ENCODE measurements around the gene CTNNBL1. TPM values are rescaled to one million over a fixed set of nuclear protein-coding genes. Genes with fewer than 3 reads are reported as not detected.

The CTNNBL1 gene
- total and polyA plus RNA-seq, 2 experiments from 2014 or later = 25.3 to 53.7 TPM

DNA sequence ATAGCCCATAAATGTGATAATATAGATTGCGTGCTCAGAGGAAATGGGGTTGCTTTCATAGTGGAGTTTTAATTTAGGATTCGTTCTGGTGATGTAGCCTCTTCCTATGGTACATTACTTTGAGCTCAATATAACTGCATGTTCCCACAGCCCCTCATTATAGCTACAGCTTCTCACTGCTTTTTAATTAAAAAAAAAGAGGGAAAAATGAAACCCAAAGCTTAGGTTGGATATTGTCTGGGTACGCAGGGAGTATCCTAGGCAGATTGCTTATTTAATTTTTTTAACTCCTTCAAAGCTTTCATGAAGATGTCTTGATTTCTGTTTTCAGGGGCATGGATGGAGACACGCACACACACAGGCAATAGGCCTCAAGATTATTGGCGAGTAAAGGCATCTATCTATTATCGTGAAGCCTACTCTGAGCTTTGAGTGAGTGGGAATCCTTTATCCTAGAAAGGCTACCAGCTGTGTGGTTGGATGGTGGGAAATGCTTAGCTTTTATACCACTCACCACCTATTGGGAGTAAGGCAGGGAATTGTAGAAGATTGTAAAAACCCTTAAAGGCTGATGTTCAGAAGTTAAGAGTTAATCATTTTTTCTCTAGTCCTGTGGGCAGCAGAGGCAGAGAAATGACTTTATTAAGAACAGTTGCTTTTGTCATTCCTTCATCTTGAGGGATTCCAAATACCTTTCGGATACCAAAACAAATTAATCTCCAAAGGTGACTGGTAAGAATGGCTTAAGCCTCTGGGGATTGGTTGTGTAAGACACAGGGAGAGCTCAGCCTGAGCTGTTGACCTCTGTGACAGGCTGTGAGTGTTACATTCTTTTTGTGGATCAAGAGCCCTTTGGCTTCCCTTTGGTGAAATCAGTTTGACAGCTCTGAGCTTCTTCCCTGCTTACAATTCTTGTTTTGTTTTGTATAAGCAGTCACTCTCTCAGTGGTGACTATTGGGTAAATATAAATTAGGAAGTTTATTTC, 33.4 kb downstream of the CTNNBL1 start:
- H4K20me1 ChIP-seq (ENCODE audit: insufficient read depth) = peaks cover 6% of the 10 kb centered on the region
- no peak overlapping the region for H2AFZ ChIP-seq
- H3K9me2 ChIP-seq (ENCODE audit: insufficient read depth) = no peaks in the 10 kb centered on the region
- no peaks in the 10 kb centered on the region for H3K27me3 ChIP-seq (replicated peaks; ENCODE audit: insufficient read depth)
- peak overlapping the region; percentile 5 for H3K4me2 ChIP-seq (ENCODE audit: unreplicated experiment)
- no peak overlapping the region for H3K9ac ChIP-seq
- H3K79me2 ChIP-seq (ENCODE audit: insufficient read depth) = peaks cover 55% of the 10 kb centered on the region
- DNase-seq = peak; percentile 48
- no peaks in the 10 kb centered on the region for H3K9me3 ChIP-seq (ENCODE audit: low read depth)
- H3K27ac ChIP-seq = no peak overlapping the region
- in situ Hi-C loops (cut with MboI) = no loop called here
- peaks cover 8% of the 10 kb centered on the region; the same call in 1 of the 2 replicates for H3F3A ChIP-seq (ENCODE audit: insufficient read depth)
- H3K36me3 ChIP-seq (ENCODE audit: low read depth) = peaks cover 7% of the 10 kb centered on the region; the same call in 1 of the 2 replicates
- no peak overlapping the region for H3K4me3 ChIP-seq
- TF ChIP-seq EZH2 (IDR thresholded peaks at IDR 0.05; ENCODE audit: insufficient read depth, poor library complexity, severe bottlenecking) (no peak), EZH2phosphoT487 (IDR thresholded peaks at IDR 0.05; ENCODE audit: insufficient read depth, low read depth) (no peak)
- peaks cover 23% of the 10 kb centered on the region for H3K4me1 ChIP-seq (ENCODE audit: insufficient read depth)
- WGBS, 2 experiments (ENCODE audit: low coverage in 1 of 2, low lambda C conversion rate in 2 of 2, missing lambda C conversion rate in 2 of 2) = 89 to 90% methylated on average over 7 of the region's 7 CpGs

DNA sequence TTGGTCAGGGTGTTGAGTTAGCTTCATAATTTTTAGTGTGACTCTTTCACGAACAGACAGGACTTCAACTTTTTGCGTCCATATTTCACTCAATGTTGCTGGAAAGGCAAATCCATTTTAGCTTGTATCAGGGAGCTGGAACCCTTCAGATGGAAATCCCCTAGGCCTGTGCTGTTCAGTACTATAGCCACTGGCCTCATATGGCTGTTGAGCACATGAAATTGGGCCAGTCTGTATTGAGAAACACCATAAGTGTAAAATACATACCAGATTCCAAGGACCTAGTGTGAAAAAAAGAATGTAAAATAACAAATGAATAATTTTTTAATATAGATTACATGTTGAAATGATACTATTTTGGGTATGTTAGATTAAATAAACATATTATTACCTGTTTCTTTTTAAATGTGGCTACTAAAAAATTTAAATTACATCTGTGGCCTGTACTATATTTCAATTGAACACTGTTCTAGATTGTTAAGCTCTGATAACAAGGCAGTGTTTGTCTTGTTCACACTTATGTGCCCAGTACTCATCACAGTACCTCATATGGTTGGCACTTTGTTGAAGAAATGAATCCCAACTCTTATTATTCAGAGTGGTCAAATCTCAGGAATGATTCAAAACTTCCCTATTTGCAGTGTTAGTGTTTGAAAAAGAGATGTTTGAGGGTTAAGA, 34.3 kb downstream of the CTNNBL1 start:
- in situ Hi-C loops (cut with MboI) = no loop called here
- H3K79me2 ChIP-seq (ENCODE audit: insufficient read depth) = peaks cover 52% of the 10 kb centered on the region
- H3K4me3 ChIP-seq = no peak overlapping the region
- peak overlapping the region; percentile 5 for H3K4me2 ChIP-seq (ENCODE audit: unreplicated experiment)
- no peak for TF ChIP-seq EZH2 (IDR thresholded peaks at IDR 0.05; ENCODE audit: insufficient read depth, poor library complexity, severe bottlenecking)
- no peak for TF ChIP-seq EZH2phosphoT487 (IDR thresholded peaks at IDR 0.05; ENCODE audit: insufficient read depth, low read depth)
- H3K9me3 ChIP-seq (ENCODE audit: low read depth) = no peaks in the 10 kb centered on the region
- H3K9me2 ChIP-seq (ENCODE audit: insufficient read depth) = no peaks in the 10 kb centered on the region
- H4K20me1 ChIP-seq (ENCODE audit: insufficient read depth) = peaks cover 6% of the 10 kb centered on the region; the same call in 1 of the 2 replicates
- H3K36me3 ChIP-seq (ENCODE audit: low read depth) = peaks cover 7% of the 10 kb centered on the region; the same call in 1 of the 2 replicates
- WGBS, 2 experiments (ENCODE audit: low coverage in 1 of 2, low lambda C conversion rate in 2 of 2, missing lambda C conversion rate in 2 of 2) = 76 to 90% methylated on average over 2 of the region's 2 CpGs
- H3K9ac ChIP-seq = no peak overlapping the region
- DNase-seq = no peak
- peaks cover 23% of the 10 kb centered on the region for H3K4me1 ChIP-seq (ENCODE audit: insufficient read depth)
- no peak overlapping the region for H2AFZ ChIP-seq
- H3K27me3 ChIP-seq (replicated peaks; ENCODE audit: insufficient read depth) = no peaks in the 10 kb centered on the region
- H3K27ac ChIP-seq = no peak overlapping the region
- peaks cover 8% of the 10 kb centered on the region; the same call in 1 of the 2 replicates for H3F3A ChIP-seq (ENCODE audit: insufficient read depth)

DNA sequence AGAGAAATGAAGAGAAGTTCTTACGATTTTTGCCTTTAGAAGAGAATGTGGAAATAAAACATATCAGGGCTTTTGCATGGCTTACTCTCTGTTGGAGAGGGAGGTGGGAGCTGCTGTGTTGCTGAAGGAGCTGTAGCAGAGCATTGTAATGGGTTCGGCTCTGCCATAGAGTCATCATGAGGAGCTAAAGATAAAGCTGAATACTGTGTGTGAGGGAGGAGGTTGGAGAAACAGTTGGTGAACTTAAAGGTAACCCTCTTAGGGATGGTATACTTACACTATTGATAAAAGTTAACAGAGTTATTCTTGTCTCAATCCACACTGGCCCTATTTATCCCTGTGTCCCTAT, 34.8 kb downstream of the CTNNBL1 start:
- H3K9me2 ChIP-seq (ENCODE audit: insufficient read depth) = no peaks in the 10 kb centered on the region
- no peak for DNase-seq
- H3K9me3 ChIP-seq (ENCODE audit: low read depth) = no peaks in the 10 kb centered on the region
- H3K27me3 ChIP-seq (replicated peaks; ENCODE audit: insufficient read depth) = no peaks in the 10 kb centered on the region
- peaks cover 7% of the 10 kb centered on the region; the same call in 1 of the 2 replicates for H3K36me3 ChIP-seq (ENCODE audit: low read depth)
- peaks cover 47% of the 10 kb centered on the region for H3K79me2 ChIP-seq (ENCODE audit: insufficient read depth)
- 93 to 95% methylated on average over 2 of the region's 2 CpGs for WGBS, 2 experiments (ENCODE audit: low coverage in 1 of 2, low lambda C conversion rate in 2 of 2, missing lambda C conversion rate in 2 of 2)
- no peak overlapping the region for H3K4me3 ChIP-seq
- peaks cover 23% of the 10 kb centered on the region for H3K4me1 ChIP-seq (ENCODE audit: insufficient read depth)
- H3K27ac ChIP-seq = no peak overlapping the region
- in situ Hi-C loops (cut with MboI) = no loop called here
- H3K9ac ChIP-seq = no peak overlapping the region
- no peak for TF ChIP-seq EZH2 (IDR thresholded peaks at IDR 0.05; ENCODE audit: insufficient read depth, poor library complexity, severe bottlenecking)
- TF ChIP-seq EZH2phosphoT487 (IDR thresholded peaks at IDR 0.05; ENCODE audit: insufficient read depth, low read depth) = no peak
- H3F3A ChIP-seq (ENCODE audit: insufficient read depth) = peaks cover 8% of the 10 kb centered on the region; the same call in 1 of the 2 replicates
- no peak overlapping the region for H2AFZ ChIP-seq
- H3K4me2 ChIP-seq (ENCODE audit: unreplicated experiment) = no peak overlapping the region
- peaks cover 6% of the 10 kb centered on the region; the same call in 1 of the 2 replicates for H4K20me1 ChIP-seq (ENCODE audit: insufficient read depth)

DNA sequence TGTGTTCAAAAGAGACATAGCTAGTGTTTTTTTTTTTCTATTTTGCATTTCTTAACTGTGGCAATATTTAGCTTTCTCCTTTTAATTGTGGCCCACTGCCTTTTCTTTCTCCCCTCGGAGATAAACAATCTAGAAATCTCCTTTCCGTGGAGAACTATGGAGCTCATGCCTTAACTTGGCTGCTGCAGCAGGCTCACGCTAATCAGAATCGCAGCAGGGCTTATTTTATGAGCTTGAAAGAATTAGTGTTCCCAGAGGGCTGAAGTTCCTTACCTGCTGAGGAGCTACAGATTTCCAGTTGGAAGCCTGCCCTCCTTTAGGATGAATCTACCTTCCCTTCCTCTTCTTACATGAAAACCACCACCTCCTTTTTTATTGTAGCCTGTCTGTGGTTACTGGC, 35.6 kb downstream of the CTNNBL1 start:
- TF ChIP-seq EZH2phosphoT487 (IDR thresholded peaks at IDR 0.05; ENCODE audit: insufficient read depth, low read depth) (no peak), EZH2 (IDR thresholded peaks at IDR 0.05; ENCODE audit: insufficient read depth, poor library complexity, severe bottlenecking) (no peak)
- Histone ChIP-seq H3K9me3 (ENCODE audit: low read depth) (no peaks in the 10 kb centered on the region), H2AFZ (no peak overlapping the region), H3K9me2 (ENCODE audit: insufficient read depth) (no peaks in the 10 kb centered on the region), H3K79me2 (ENCODE audit: insufficient read depth) (peaks cover 39% of the 10 kb centered on the region), H3K36me3 (ENCODE audit: low read depth) (peaks cover 7% of the 10 kb centered on the region; the same call in 1 of the 2 replicates), H3K4me1 (ENCODE audit: insufficient read depth) (peaks cover 26% of the 10 kb centered on the region), H3K27me3 (replicated peaks; ENCODE audit: insufficient read depth) (no peaks in the 10 kb centered on the region), H3F3A (ENCODE audit: insufficient read depth) (peaks cover 8% of the 10 kb centered on the region; the same call in 1 of the 2 replicates), H3K27ac (no peak overlapping the region), H3K9ac (no peak overlapping the region), H3K4me3 (no peak overlapping the region), H4K20me1 (ENCODE audit: insufficient read depth) (peaks cover 6% of the 10 kb centered on the region; the same call in 1 of the 2 replicates), H3K4me2 (ENCODE audit: unreplicated experiment) (no peak overlapping the region)
- 87 to 91% methylated on average over 4 of the region's 4 CpGs for WGBS, 2 experiments (ENCODE audit: low coverage in 1 of 2, low lambda C conversion rate in 2 of 2, missing lambda C conversion rate in 2 of 2)
- no peak for DNase-seq
- in situ Hi-C loops (cut with MboI) = no loop called here

Data from GM23248 (cell line).